NCI-H2171 treated with DMSO at 0.1 percent for 48 hours (cell line): ENCODE results near the gene ATG5.
A peak's percentile ranks its signal among the peaks of the same experiment; 100 is the strongest.
"Not testable (repeated sequence)": the region's sequence is repeated elsewhere in the genome, so short reads cannot be mapped to it uniquely, and the experiment has no call there.

Experiments
- DNase-seq: peaks from one replicate; lab custom pipeline; 2025; lab: John Stamatoyannopoulos, UW

ATG5 gene

GRCh38 chr6:106309766-106310373 is 15.7 kb downstream of the ATG5 start:
- DNase-seq = no peak

GRCh38 chr6:106308985-106309384 is 16.6 kb downstream of the ATG5 start:
- DNase-seq = no peak

DNA sequence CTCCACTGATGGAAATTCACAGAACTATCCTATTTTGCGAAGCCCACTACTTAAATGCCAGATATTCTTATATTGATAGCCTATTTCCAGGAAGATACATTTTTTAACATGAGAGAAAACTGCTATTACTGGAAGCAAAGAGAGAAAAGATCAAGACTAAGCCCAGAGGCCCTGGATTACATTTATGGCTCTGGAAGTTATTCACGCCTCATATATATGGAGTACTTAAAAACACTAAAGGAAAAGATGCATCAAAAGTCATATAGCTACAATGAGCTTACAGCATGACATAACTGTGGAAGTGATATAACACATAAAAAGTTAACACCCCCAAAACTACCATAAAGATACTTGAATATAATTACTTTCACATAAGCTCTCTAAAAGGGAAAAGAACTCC is 19.8 kb downstream of the ATG5 start:
- DNase-seq = no peak

DNA sequence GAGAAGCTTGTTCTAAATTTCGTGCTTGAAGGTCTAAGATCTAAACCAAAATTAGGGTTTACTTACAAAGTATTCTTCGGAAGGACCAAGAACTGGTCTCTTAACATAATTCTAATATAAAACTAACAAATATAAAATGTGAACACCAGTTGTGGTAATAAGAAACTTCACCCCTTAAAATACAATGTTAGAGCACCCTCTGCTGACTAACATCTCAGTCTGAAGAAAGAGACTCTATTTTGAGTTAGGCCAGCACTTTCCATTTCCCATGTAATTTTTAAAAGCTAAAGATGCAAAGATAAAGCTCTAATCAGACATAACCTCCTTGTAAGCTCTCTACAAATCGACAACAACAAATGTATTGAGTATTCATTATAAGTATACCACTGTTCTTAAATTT is 24.6 kb downstream of the ATG5 start:
- peak; percentile 22 for DNase-seq

GRCh38 chr6:106300020-106300780 is 25.4 kb downstream of the ATG5 start:
- DNase-seq = no peak

DNA sequence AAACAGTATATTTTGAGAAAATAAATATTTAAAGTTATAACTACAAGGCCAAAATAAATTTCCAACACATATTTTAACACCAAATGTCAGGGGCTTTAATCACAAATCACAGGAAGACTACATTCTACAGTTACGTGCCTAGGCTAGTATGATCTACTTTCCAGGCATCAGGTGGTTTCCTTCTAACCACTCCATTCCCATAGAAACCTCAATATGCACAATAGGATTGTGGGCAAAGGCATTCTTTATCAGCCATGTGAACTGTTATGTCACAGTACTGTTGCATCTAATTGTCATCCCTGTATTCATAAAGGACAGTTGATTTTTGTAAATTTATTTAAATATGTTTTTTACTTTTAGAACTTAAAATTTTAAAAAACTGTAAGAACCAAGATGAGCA is 32.4 kb downstream of the ATG5 start:
- DNase-seq = no peak

DNA sequence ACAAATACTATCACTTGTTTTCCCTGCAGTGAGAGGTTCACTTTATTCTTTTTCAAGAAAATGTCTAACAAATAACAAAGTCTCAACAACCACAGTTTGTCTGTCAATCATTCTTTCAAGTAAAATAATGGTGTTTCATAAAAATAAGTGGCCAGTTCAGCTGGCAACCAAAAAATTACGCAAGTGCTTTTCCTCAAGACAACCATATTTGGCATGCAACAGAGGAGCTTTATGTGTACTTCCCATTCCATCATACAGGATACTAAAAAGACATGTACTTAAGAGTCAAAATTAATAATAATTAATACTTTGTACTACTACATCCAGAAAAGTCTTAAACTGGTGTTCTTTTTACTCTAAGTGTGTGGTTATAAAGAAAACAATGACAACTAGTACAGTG is 34.6 kb downstream of the ATG5 start:
- DNase-seq = no peak

DNA sequence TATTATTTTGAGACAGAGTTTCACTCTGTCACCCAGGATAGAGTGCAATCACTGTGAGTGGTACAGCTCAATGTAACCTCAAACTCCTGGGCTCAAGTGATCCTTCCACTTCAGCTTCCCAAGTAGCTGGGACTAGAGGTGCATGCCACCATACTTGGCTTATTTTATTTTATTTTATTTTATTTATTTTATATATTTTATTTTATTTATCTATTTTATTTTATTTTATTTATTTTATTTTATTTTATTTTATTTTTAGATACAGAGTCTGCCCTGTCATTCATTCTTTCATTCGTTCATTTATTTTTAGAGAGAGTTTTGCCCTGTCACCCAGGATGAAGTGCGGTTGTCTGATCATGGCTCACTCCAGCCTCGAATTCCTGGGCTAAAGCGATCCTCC is 35.5 kb downstream of the ATG5 start:
- no peak for DNase-seq

DNA sequence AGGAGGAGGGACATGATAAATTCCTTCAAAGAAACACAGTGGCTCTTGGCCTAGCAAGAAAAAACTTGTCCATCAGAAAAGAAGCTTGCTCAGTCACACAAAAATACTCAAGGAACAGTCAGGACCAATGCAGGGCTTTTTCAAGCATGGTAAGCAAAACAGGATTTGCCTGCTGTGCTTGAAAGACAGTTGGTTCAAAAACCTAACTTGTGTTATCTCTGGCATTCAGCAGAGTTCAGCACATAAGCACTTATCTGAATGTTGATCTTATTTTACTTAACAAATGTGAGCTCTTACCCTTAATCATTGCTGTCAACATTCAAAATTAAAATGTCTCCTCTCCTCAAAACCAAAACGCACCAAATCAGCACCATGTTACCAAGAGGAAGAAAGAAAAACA is 38.3 kb downstream of the ATG5 start:
- no peak for DNase-seq

GRCh38 chr6:106286746-106287145 is 38.8 kb downstream of the ATG5 start:
- no peak for DNase-seq

DNA sequence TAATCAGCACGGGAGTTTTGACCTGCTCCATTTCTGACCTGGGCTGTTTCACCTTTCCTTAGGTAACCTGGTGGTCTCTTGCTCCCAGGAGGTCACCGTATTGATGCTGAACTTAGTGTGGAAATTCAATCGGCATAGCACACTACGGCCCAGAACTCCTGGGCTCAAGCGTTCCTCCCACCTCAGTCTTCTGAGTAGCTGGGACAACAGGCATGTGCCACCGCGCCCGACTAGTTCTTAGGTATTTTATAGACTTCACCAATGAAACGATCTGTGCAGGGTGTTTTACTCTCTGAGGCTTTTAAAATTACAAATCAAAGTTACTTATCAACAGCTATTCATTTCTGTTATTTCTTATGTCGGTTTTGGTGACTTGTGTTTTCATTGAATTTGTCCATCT is 42.1 kb downstream of the ATG5 start:
- DNase-seq = no peak

DNA sequence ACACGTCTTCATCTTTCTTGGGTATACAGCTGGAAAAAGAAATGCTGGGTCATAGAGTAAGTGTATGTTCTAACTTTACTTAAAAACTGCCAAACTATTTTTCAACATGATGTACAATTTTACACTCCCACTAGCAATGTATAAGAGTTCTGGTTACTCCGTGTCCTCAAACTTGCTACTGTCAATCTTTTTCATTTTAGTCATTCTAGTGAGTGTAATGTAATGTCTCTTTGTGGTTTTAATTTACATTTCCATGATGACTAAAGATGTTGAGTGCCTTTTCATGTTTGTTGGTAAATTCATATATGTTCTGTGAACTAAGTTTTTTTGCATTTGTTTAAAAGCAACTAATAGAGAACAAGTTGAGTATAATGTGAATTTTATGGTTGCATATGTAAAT is 43.9 kb downstream of the ATG5 start:
- DNase-seq = no peak

- no peak for DNase-seq
Measured at GRCh38 chr6:106281088-106281487, 44.5 kb downstream of the ATG5 start.

DNA sequence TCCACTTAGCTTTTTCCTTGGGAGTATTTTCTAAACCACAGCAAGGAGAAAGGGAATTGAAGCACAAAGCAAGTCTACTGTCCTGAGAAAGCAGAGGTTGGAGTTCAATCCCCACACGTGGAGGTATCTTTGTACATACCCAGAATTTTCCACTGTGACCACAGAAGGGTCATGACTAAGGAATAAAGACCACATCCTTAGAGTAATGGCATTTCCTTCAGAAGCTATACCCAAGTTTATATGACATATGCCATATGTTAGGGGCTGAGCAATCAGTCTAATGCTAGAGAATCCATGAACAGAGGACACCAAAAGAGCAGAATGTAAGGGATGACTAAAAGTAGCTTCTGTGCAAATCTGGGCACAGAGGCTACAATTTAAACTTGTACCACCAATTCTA is 46.4 kb downstream of the ATG5 start:
- DNase-seq = no peak

- no peak for DNase-seq
Measured at GRCh38 chr6:106275692-106276091, 49.9 kb downstream of the ATG5 start.

DNA sequence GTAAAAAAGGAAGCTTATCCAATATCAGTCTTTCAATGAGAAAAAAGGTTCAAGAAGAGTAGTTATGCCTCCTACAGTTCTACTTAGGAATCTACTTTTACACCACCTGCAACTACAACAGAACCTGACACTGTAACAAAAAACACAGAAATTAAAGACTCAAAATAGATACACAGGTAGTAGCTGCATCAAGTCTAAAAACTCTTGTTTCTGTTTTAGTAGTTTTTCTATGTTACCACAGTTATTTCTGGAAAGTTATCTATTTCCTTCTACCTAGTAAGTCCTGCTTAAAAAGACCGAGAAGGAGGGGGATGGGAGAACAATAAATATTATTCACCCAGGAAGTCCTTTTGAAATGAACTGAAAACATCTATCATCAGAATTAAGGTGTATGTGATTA is 52.5 kb downstream of the ATG5 start:
- DNase-seq = no peak

DNA sequence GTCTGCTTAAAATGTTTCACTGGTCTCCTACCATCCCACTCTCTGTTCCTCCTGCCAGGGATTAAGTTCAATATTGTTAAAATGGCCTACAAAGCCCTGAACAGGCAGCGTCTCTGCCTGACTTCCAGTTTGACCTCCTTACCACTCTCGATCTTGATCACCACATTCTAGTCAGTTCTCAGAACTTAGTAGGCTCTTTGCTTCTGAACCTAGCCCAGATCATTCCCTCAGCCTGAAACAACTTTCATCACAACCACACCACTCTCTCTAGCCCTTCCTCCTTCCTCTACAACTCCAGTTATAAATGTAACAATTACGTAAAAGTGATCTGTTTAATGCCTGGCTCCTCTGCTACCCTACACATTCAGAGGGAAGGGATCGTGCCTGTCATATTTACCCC is 53.3 kb downstream of the ATG5 start:
- no peak for DNase-seq

GRCh38 chr6:106270414-106270813 is 55.1 kb downstream of the ATG5 start:
- DNase-seq = no peak

- not testable (repeated sequence) for DNase-seq
Measured at GRCh38 chr6:106269268-106269919, 56.2 kb downstream of the ATG5 start.

DNA sequence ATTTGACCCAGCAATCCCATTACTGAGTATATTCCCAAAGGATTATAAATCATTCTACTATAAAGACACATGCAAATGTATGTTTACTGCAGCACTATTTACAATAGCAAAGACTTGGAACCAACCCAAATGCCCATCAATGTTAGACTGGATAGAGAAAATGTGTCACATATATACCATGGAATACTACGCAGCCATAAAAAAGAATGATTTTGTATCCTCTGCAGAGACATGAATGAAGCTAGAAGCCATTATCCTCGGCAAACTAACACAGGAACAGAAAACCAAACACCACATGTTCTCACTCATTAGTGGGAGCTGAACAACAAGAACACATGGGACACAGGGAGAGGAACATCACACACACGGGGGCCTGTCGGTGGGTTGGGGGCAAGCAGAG is 57.1 kb downstream of the ATG5 start:
- DNase-seq = not testable (repeated sequence)

DNA sequence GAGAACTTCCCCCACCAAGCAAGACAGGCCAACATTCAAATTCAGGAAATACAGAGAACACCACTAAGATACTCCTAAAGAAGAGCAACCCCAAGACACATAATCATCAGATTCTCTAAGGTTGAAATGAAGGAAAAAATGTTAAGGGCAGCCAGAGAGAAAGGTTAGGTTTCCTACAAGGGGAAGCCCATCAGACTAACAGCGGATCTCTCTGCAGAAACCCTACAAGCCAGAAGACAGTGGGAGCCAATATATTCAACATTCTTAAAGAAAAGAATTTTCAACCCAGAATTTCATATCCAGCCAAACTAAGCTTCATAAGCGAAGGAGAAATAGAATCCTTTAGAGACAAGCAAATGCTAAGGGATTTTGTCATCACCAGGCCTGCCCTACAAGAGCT is 61.1 kb downstream of the ATG5 start:
- not testable (repeated sequence) for DNase-seq

- not testable (repeated sequence) for DNase-seq
Measured at GRCh38 chr6:106259748-106260147, 65.8 kb downstream of the ATG5 start.

- no peak for DNase-seq
Measured at GRCh38 chr6:106258726-106259125, 66.8 kb downstream of the ATG5 start.
